A549 (cell line): ENCODE measurements around the gene KCNA1. TPM values are rescaled to one million over a fixed set of nuclear protein-coding genes. Genes with fewer than 3 reads are reported as not detected.

Experiments used
- ATAC-seq, 2 experiments: fragments of 200-7000 bp in 1 of 2; fragments of >200 bp in 1 of 2; cut with Nextera tagmentation in 1 of 2; cut with Tn5 transposase in 1 of 2; 3 replicates each; pipeline versions ENCODE4 v1.8.0 to v1.9.1; 2018 to 2020; ENCODE audit warnings: mild to moderate bottlenecking in 1 of 2, moderate library complexity in 1 of 2
- CTCF ChIA-PET: fragments of 300-600 bp; sonication (Branson Sonifier 250); formaldehyde crosslinking; extraction: SDS; loops from one replicate; lab custom pipeline; 2021; ENCODE audit warnings: antibody characterized with exemption, inconsistent platforms; lab: Yijun Ruan, JAX
- POLR2A ChIA-PET: fragments of 350-600 bp; formaldehyde crosslinking; extraction: SDS; loops from one replicate; lab custom pipeline; 2021; ENCODE audit warnings: antibody characterized with exemption, inconsistent platforms; lab: Yijun Ruan, JAX
- DNase-seq, 2 experiments: peaks; one replicate each; pipeline versions ENCODE4 v3.0.0 to v3.0.0-alpha.2; 2011 to 2016; ENCODE audit warnings: low read depth in 1 of 2, low spot score in 1 of 2
- FAIRE-seq: peaks from 2 replicates; lab custom pipeline; 2011; peaks lifted over from hg19 to GRCh38; lab: Jason Lieb, UNC
- H3K27ac ChIP-seq, 2 experiments: fragments of >200 bp; sonication (Bioruptor Twin); formaldehyde crosslinking; 3 replicates each; pipeline ENCODE4 v1.5.1; 2016 to 2017
- H3K4me1 ChIP-seq: fragments of >200 bp; sonication (Bioruptor Twin); formaldehyde crosslinking; 3 replicates; pipeline ENCODE4 v1.6.1; 2016
- H3K4me2 ChIP-seq: fragments of >200 bp; sonication (Bioruptor Twin); formaldehyde crosslinking; 3 replicates; pipeline ENCODE4 v1.6.1; 2016
- H3K4me3 ChIP-seq: fragments of >200 bp; sonication (Bioruptor Twin); formaldehyde crosslinking; 3 replicates; pipeline ENCODE4 v1.5.1; 2016
- H3K9me3 ChIP-seq: fragments of >200 bp; sonication (Bioruptor Twin); formaldehyde crosslinking; 3 replicates; pipeline ENCODE4 v1.6.1; 2016
- CEBPB ChIP-seq, 2 experiments: fragments of >200 bp in 1 of 2; sonication (Bioruptor Twin) in 1 of 2; formaldehyde crosslinking in 1 of 2; IDR thresholded peaks; 2 replicates each; pipeline ENCODE4 v1.6.1; 2012 to 2016
- CHD4 ChIP-seq: fragments of 200-600 bp; sonication (generic); IDR thresholded peaks from 2 replicates; pipeline ENCODE4 v1.6.1; 2016; ENCODE audit warnings: antibody characterized with exemption, mild to moderate bottlenecking, borderline replicate concordance
- EHF ChIP-seq: fragments of 250-450 bp; sonication (Bioruptor Pico); IDR thresholded peaks from 2 replicates; pipeline ENCODE4 v1.5.0; 2020; ENCODE audit warnings: mild to moderate bottlenecking
- ESRRA ChIP-seq: fragments of 150-350 bp; IDR thresholded peaks from 2 replicates; pipeline ENCODE4 v1.6.1; 2014; ENCODE audit warnings: mild to moderate bottlenecking, low read length, borderline replicate concordance
- FOSB ChIP-seq: fragments of 250-450 bp; sonication (Bioruptor Pico); IDR thresholded peaks from 2 replicates; pipeline ENCODE4 v1.5.0; 2020; ENCODE audit warnings: mild to moderate bottlenecking, moderate library complexity
- GATA3 ChIP-seq: IDR thresholded peaks from 2 replicates; pipeline ENCODE4 v1.6.1; 2012; ENCODE audit warnings: borderline replicate concordance
- HEYL ChIP-seq: fragments of 250-450 bp; sonication (Bioruptor Pico); IDR thresholded peaks from 2 replicates; pipeline ENCODE4 v1.8.0; 2021; ENCODE audit warnings: mild to moderate bottlenecking, moderate library complexity
- HOXA7 ChIP-seq: fragments of 250-450 bp; sonication (Bioruptor Pico); IDR thresholded peaks from 2 replicates; pipeline ENCODE4 v1.5.0; 2020; ENCODE audit warnings: mild to moderate bottlenecking, moderate library complexity
- HOXB5 ChIP-seq: fragments of 250-450 bp; sonication (Bioruptor Pico); IDR thresholded peaks from 2 replicates; pipeline ENCODE4 v1.5.0; 2020; ENCODE audit warnings: mild to moderate bottlenecking, moderate library complexity
- KDM1A ChIP-seq: fragments of 200-600 bp; sonication (generic); IDR thresholded peaks from 2 replicates; pipeline ENCODE4 v1.6.1; 2016; ENCODE audit warnings: low read depth, mild to moderate bottlenecking
- KDM5A ChIP-seq: fragments of 200-600 bp; sonication (generic); IDR thresholded peaks from 2 replicates; pipeline ENCODE4 v1.6.1; 2016; ENCODE audit warnings: antibody characterized with exemption, mild to moderate bottlenecking
- MAZ ChIP-seq: fragments of 150-350 bp; IDR thresholded peaks from 2 replicates; pipeline ENCODE4 v1.6.1; 2014; ENCODE audit warnings: antibody characterized with exemption, low read depth, low read length, borderline replicate concordance
- NFE2L2 ChIP-seq: fragments of 150-350 bp; conservative IDR thresholded peaks from 2 replicates; pipeline ENCODE4 v1.6.1; 2014; ENCODE audit warnings: low read length
- NR3C1 ChIP-seq: fragments of >200 bp; sonication (Bioruptor Twin); formaldehyde crosslinking; IDR thresholded peaks from 3 replicates; pipeline ENCODE4 v1.6.1; 2017
- RAD21 ChIP-seq, 2 experiments: fragments of >200 bp in 1 of 2; sonication (Bioruptor Twin) in 1 of 2; formaldehyde crosslinking in 1 of 2; IDR thresholded peaks in 1 of 2; conservative IDR thresholded peaks in 1 of 2; 2 replicates in 1 of 2; 3 replicates in 1 of 2; pipeline ENCODE4 v1.6.1; 2012 to 2018; ENCODE audit warnings: inconsistent platforms in 1 of 2
- RNF2 ChIP-seq: fragments of 200-600 bp; sonication (generic); IDR thresholded peaks from 2 replicates; pipeline ENCODE4 v1.6.1; 2016; ENCODE audit warnings: low read depth, mild to moderate bottlenecking, antibody characterized with exemption, moderate library complexity, borderline replicate concordance
- ZFP36 ChIP-seq: fragments of 450-650 bp; IDR thresholded peaks from 2 replicates; pipeline ENCODE4 v1.6.1; 2014; ENCODE audit warnings: borderline replicate concordance; ENCODE audit not compliant: partially characterized antibody
- ZNF302 ChIP-seq: fragments of 250-450 bp; sonication (Bioruptor Pico); IDR thresholded peaks from 2 replicates; pipeline ENCODE4 v1.9.0; 2021; ENCODE audit warnings: inconsistent platforms, mild to moderate bottlenecking, moderate library complexity
- WGBS: methylation state at CpG from one replicate; pipeline ENCODE4 v1.1.6; 2017; ENCODE audit errors: missing lambda C conversion rate; 5-methylcytosine and 5-hydroxymethylcytosine counted together
- polyA plus RNA-seq, 4 experiments: library from polyadenylated mRNA; depleted of rRNA in 3 of 4; stranded (reverse); fragments of >200 nt; fragmentation: RNase III in 1 of 4; extraction: RNeasy Plus Mini Kit Qiagen cat#74134 plus additional on column Dnase treatment in 1 of 4; gene quantifications; 2 replicates in 3 of 4; 3 replicates in 1 of 4; pipeline ENCODE4 v1.2.3, GENCODE V29; 2011 to 2017
- TF ChIP-seq, protein P1 (sequence below): IDR thresholded peaks from 2 replicates; pipeline ENCODE4 v1.6.1; 2012
- TF ChIP-seq, protein P2 (sequence below): fragments of 250-450 bp; sonication (Bioruptor Pico); IDR thresholded peaks from 2 replicates; pipeline ENCODE4 v1.5.0; 2021; ENCODE audit warnings: mild to moderate bottlenecking, moderate library complexity, borderline replicate concordance
- TF ChIP-seq, protein P3 (sequence below): fragments of 450-650 bp; IDR thresholded peaks from 2 replicates; pipeline ENCODE4 v1.6.1; 2014; ENCODE audit warnings: antibody characterized with exemption
- TF ChIP-seq, protein P4 (sequence below): fragments of 150-350 bp; IDR thresholded peaks from 2 replicates; pipeline ENCODE4 v1.6.1; 2014; ENCODE audit warnings: low read depth, mild to moderate bottlenecking, low read length
- TF ChIP-seq, protein P5 (sequence below): fragments of >200 bp; sonication (Bioruptor Twin); formaldehyde crosslinking; IDR thresholded peaks from 3 replicates; pipeline ENCODE4 v1.5.1; 2016
- TF ChIP-seq, protein P6 (sequence below): fragments of >200 bp; sonication (Bioruptor Twin); formaldehyde crosslinking; IDR thresholded peaks from 2 replicates; pipeline ENCODE4 v1.6.1; 2016

The KCNA1 gene
- polyA plus RNA-seq, 2 of the 4 experiments (the other 2 are of a cell fraction) = not detected

DNA sequence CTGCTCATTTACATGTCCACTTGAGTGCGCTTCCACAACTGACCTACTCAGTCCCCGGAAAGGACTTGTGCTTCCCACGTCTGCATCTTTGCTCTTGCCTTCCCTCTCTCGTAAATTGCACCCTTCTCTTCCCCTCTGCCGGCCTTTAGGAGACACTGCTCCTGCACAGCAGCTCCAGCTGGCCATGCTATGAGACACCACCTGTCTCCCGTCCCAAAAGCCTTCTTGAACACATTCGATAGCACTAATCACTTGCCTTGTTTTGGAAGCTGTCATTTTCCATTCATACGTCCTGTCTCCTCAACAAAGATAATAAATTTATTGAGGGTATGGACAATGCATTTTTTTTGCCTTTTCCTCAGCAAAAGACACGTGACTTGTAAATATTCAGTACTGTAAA lies 15.7 kb upstream of the KCNA1 start:
- ChIA-PET CTCF (no interaction called here), POLR2A (no interaction called here)
- 6% methylated on average over 9 of the region's 9 CpGs for WGBS
- FAIRE-seq = no peak
- no peak for DNase-seq
- H3K9me3 ChIP-seq = no peaks in the 10 kb centered on the region
- no peak overlapping the region for H3K4me3 ChIP-seq
- ATAC-seq = no peak
- TF ChIP-seq EHF (no peak), CEBPB (IDR thresholded peaks at IDR 0.05) (no peak), ESRRA (no peak), RNF2 (no peak), HOXB5 (CRISPR knock-in tag) (no peak), FOSB (CRISPR knock-in tag) (no peak), RAD21 (conservative IDR thresholded peaks at IDR 0.05 in 1 of 2, IDR thresholded peaks at IDR 0.05 in 1 of 2) (no peak), HEYL (CRISPR knock-in tag) (no peak), ZFP36 (no peak), GATA3 (no peak), ZNF302 (no peak), HOXA7 (CRISPR knock-in tag) (no peak), MAZ (no peak)
- TF ChIP-seq, protein P1, sequence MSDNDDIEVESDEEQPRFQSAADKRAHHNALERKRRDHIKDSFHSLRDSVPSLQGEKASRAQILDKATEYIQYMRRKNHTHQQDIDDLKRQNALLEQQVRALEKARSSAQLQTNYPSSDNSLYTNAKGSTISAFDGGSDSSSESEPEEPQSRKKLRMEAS = no peak
- TF ChIP-seq, protein P2, sequence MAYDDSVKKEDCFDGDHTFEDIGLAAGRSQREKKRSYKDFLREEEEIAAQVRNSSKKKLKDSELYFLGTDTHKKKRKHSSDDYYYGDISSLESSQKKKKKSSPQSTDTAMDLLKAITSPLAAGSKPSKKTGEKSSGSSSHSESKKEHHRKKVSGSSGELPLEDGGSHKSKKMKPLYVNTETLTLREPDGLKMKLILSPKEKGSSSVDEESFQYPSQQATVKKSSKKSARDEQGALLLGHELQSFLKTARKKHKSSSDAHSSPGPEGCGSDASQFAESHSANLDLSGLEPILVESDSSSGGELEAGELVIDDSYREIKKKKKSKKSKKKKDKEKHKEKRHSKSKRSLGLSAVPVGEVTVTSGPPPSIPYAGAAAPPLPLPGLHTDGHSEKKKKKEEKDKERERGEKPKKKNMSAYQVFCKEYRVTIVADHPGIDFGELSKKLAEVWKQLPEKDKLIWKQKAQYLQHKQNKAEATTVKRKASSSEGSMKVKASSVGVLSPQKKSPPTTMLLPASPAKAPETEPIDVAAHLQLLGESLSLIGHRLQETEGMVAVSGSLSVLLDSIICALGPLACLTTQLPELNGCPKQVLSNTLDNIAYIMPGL = no peak
- TF ChIP-seq, protein P3, sequence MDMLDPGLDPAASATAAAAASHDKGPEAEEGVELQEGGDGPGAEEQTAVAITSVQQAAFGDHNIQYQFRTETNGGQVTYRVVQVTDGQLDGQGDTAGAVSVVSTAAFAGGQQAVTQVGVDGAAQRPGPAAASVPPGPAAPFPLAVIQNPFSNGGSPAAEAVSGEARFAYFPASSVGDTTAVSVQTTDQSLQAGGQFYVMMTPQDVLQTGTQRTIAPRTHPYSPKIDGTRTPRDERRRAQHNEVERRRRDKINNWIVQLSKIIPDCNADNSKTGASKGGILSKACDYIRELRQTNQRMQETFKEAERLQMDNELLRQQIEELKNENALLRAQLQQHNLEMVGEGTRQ = no peak
- TF ChIP-seq, protein P4, sequence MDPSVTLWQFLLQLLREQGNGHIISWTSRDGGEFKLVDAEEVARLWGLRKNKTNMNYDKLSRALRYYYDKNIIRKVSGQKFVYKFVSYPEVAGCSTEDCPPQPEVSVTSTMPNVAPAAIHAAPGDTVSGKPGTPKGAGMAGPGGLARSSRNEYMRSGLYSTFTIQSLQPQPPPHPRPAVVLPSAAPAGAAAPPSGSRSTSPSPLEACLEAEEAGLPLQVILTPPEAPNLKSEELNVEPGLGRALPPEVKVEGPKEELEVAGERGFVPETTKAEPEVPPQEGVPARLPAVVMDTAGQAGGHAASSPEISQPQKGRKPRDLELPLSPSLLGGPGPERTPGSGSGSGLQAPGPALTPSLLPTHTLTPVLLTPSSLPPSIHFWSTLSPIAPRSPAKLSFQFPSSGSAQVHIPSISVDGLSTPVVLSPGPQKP = no peak
- TF ChIP-seq, protein P5, sequence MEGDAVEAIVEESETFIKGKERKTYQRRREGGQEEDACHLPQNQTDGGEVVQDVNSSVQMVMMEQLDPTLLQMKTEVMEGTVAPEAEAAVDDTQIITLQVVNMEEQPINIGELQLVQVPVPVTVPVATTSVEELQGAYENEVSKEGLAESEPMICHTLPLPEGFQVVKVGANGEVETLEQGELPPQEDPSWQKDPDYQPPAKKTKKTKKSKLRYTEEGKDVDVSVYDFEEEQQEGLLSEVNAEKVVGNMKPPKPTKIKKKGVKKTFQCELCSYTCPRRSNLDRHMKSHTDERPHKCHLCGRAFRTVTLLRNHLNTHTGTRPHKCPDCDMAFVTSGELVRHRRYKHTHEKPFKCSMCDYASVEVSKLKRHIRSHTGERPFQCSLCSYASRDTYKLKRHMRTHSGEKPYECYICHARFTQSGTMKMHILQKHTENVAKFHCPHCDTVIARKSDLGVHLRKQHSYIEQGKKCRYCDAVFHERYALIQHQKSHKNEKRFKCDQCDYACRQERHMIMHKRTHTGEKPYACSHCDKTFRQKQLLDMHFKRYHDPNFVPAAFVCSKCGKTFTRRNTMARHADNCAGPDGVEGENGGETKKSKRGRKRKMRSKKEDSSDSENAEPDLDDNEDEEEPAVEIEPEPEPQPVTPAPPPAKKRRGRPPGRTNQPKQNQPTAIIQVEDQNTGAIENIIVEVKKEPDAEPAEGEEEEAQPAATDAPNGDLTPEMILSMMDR = no peak
- TF ChIP-seq, all 56 proteins: peak for 0
- Histone ChIP-seq H3K27ac (no peak overlapping the region), H3K4me2 (no peak overlapping the region), H3K4me1 (no peaks in the 10 kb centered on the region)

DNA sequence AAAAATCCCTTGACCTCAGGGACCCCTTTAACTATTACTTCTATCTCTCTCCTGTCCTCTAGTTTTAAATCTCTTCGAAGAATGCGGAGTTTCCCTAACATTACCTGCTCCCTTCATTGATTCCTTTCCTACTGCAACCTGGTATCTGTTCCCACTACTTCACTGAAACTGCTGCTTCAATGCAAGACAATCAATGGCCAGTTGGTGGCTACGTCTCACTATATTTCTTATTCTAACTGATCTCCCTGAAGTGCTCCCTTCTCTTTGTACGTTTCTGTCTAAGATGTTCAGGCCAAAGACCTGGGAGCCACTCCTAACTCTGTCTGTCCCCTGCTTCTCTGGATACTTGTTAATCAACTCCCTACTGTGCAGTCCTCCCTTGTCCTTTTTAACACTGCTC lies 10.3 kb upstream of the KCNA1 start:
- Histone ChIP-seq H3K27ac (no peak overlapping the region), H3K9me3 (no peaks in the 10 kb centered on the region), H3K4me1 (no peaks in the 10 kb centered on the region), H3K4me2 (no peak overlapping the region), H3K4me3 (no peak overlapping the region)
- CTCF ChIA-PET = no interaction called here
- POLR2A ChIA-PET = no interaction called here
- no peak for FAIRE-seq
- WGBS = under 1% methylated on average over 4 of the region's 4 CpGs
- peak in 1 of 2 experiments; percentile 40; a peak in 1 of 6 replicates for ATAC-seq
- no peak for DNase-seq
- TF ChIP-seq KDM1A (no peak), NFE2L2 (no peak), RAD21 (conservative IDR thresholded peaks at IDR 0.05 in 1 of 2, IDR thresholded peaks at IDR 0.05 in 1 of 2) (no peak), CHD4 (no peak), NR3C1 (no peak), MAZ (no peak), HEYL (CRISPR knock-in tag) (no peak), KDM5A (no peak)
- TF ChIP-seq, protein P6, sequence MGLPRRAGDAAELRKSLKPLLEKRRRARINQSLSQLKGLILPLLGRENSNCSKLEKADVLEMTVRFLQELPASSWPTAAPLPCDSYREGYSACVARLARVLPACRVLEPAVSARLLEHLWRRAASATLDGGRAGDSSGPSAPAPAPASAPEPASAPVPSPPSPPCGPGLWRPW = no peak
